ENCODE results near the gene ASB6.
"Not testable (repeated sequence)": the region's sequence is repeated elsewhere in the genome, so short reads cannot be mapped to it uniquely, and the experiment has no call there.

ASB6 gene

DNA sequence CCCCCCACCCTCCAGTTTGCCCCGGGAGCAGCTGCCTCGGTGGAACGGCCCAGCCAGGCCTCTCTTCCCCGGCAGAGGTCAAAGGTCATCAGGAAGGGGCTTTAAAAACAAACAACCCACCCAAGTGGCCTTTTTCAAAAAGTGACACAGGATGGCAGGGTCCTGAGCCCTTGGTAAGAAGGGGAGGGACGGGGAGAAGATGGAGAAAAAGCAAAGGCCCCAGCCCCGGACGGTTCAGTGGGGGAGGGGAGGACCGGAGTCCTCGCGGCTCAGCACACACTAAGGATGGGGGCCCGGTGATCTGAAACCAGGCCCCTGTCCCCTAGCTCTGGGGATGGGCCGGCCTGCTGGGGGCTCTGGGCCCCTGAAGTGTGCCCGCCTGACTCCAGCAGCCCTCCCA is 24.6 kb upstream of the ASB6 start:
- no peak for DNase-seq

DNA sequence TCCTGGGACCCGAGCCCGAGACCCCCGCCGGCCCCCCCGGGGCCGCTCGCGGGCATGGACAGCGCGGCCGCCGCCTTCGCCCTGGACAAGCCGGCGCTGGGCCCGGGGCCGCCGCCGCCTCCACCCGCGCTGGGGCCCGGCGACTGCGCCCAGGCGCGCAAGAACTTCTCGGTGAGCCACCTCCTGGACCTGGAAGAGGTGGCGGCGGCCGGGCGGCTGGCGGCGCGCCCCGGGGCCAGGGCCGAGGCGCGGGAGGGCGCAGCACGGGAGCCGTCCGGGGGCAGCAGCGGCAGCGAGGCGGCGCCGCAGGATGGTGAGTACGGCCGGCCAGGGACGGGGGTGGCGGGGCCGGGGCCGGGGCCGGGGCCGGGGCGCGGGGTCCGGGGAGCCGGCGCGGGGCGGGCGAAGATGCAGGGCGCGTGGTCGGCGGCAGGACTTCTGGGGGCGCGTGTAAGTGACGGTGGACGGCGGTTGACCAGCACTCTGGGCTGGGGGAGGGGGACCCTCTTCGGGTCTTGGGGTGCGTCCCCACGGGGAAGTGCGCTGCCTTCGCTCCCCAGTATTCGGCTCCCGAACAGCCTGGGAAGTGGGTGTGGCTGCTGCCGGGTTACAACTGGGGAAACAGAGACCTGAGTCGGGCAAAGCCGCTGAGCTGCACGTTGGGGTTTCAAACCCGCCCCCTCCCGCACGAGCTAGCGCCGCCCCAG is 24.0 kb upstream of the ASB6 start:
- no peak for DNase-seq

DNA sequence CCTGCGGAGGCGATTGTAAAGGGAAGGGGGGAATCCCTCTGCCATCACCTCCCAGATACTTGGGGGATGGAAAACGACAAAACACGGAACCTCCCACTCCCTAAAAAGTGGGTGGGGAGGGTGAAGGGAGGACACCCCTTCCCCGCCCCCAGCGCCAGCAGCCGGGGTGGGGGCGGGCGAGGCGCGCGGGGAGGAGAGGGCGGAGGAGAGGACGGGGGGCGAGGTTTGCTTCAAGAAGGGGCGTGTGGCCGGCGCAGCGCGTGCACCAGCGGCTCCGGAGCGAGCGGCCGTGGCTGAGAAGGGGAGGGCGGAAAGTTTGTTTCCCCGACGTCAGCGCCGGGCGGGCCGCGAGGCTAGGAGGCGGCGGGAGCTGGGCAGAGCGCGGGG is 23.4 kb upstream of the ASB6 start, which contains the start of gene PRRX2:
Gene PRRX2 (plus strand): TSS at position 259 of the 387 bp plus-strand sequence. CDS start 221 bp downstream, outside the sequence.
- no peak for DNase-seq

DNA sequence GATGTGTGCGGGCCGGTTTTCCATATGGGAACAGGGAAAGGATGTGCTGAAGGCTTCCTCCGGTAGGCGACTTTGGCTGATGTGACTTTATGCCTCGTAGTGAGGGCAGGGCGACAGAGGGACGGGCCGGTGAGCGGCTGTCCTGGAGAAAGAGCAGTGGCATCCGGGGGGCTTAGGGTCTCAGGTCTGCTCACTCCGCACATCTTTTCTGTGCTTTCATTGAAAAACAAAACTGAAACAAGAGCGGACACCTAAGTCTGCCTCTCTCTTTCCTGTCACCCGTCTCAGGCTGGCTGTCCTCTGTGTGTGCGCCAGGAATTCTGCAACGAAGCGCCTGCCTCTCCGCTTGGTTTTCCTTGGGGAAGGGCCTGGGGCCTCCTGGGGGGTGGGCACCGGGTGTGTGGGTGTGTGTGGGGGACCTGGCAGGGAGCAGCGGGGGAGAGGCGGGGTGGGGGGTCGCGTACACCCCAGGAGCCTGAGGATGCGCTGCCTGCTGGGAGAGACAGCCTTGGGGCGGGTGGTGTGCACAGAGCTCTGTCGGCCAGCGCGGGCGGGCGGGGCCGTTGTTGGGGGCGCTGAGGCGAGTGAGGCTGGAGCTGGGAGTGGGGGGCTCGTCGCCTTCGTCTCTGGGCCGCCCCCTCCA is 22.9 kb upstream of the ASB6 start:
- DNase-seq: no peak

DNA sequence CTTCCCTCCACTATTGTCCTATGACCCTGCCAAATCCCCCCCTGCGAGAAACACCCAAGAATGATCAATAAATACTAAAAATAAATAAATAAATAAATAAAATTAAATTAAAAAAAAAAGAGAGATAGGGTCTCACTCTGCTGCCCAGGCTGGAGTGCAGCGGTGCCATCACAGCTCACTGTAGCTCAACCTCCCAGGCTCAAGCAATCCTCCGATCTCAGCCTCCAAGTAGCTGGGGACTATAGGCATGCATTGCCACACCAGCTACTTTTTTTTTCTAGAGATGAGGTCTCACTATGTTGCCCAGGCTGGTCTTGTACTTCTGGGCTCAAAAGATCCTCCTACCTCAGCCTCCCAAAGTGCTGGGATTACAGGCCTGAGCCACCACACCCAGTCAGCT is 20.3 kb upstream of the ASB6 start:
- DNase-seq: not testable (repeated sequence)

DNA sequence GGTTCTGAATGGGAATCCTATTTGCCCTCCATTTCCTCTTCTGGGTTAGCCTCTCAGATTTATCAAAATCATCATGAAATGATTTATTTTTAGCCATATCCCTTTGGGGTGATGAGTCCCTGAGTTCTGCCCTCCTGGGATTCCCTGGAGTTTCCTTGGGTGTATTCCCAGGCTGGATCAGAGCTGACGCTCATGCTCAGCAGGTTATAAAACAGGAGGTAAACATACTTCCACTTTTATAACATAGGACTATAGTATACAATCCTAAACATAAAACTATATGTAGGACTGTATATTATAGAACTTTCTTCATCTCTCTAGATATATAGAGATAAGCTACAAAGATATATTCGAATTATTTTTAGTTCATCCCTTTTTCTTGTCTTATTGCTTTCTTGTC is 19.1 kb upstream of the ASB6 start:
- DNase-seq: no peak

DNA sequence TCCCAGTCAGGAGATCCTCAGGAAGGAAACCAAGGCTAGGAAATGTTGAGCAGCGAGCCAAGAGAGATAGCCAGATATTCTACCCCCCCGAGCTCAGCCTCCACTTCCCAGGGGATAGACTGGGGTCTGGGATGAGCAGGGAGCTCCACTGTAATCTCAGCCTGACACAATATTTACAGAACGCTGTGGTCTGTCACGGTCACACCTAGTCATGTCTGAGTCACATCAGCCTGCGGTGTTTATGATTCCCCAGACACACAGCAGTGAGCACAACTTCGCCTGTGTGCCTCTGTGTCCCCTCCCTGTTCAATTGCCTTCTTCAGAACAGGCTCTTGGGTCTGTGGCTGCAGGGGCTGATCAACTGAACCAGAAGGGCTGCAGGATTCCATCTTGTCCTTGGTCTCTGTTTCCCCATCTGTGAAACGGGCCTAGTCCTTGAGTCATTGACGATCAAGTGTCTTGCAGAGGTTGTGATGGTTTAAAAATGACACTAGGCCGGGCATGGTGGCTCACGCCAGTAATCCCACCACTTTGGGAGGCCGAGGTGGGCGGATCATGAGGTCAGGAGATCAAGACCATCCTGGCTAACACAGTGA is 14.9 kb upstream of the ASB6 start:
- DNase-seq: no peak

DNA sequence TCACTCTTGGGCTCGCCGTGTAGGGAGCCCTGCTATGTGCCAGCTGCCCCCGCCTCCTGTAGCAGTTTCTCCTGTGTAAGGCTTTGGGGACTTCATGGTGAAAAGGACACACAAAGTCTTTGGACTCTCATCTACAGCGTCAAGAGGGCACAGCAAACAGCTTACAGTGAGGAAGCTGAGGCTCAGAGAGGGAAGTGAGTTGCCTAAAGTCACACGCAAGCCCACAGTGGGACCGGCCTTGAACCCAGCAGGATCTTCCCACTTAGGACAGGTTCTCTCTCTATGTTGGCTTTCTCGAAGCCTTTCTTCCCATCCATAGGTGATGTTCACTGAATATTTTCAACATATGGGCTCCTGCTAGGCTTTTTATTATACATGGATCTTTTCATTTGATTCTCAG is 13.7 kb upstream of the ASB6 start:
- no peak for DNase-seq

DNA sequence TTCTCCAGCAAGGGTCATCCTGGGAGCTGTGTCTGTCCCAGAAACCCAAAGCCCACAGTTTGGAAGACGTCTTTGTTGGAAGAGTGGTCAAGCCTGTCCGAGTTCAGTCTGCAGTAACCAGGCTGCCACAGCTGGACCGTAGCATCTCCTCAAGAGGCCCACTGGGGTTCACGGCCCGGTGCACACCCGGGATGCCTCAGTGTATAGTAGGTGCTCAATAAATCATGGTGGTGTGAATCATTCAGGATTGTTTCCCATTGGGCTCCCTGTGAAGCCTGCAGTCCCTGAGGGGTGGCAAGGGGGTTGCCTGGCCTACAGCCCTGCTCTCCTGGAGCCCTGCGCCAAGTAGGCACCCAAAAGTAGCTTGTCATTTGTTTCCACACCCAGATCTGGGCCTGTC is 13.2 kb upstream of the ASB6 start:
- DNase-seq: no peak

DNA sequence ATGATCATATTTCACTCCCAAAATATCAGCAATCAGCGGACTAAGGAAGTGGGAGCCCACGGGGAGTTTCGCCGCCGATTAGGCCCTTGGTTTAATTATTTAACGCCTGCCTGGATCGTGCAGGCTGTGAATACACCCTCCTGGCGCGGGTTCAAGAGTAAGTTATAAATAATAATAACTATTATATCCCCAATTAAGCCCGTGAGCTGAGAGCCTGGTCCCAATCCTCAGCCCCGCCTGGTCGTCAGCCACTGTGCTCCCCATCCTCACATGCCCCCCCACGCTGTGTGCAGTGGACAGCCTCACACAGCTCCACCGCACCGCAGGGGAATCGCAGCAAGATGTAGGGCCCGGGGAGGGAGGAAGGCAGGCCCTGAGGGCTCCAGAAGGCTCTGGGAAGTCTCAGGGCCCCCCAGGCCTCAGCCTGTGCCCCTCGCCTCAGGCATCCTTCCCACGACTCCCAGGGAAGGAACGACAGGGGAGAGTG is 12.6 kb upstream of the ASB6 start:
- DNase-seq: no peak

DNA sequence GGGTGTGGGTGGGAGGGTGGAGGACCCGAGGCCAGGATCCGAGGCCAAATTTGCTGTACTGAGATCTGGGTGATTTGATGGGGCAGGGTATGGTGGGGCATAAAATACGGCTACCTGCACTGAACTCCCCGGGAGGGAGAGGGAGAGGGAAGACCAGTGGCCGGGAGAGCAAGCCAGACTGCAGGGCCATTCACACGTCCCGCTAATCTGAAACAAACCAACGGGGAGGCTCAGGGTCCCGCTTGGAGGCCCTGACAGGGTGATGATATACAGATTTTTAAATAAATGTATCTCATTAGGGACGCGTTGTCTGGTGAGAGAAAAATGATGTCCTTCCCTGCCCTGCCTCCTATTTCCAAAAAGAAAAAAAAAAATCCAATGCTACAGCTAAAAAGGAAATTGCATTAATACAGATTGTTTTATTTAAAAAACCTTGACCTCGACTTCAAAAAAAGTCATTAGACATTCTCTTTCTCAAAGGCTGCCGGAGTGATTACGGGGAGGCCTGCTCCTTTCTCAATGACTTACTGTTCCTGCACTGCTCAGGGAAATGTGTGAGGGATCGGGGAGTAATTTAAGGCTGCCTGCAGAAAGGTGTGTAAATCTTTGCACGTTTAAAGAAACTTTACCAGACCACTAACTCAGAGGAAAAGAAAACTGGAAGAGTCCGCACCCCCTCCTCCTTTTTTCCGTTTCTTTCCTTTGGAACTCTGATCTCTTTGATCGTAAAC is 12.0 kb upstream of the ASB6 start:
- no peak for DNase-seq

DNA sequence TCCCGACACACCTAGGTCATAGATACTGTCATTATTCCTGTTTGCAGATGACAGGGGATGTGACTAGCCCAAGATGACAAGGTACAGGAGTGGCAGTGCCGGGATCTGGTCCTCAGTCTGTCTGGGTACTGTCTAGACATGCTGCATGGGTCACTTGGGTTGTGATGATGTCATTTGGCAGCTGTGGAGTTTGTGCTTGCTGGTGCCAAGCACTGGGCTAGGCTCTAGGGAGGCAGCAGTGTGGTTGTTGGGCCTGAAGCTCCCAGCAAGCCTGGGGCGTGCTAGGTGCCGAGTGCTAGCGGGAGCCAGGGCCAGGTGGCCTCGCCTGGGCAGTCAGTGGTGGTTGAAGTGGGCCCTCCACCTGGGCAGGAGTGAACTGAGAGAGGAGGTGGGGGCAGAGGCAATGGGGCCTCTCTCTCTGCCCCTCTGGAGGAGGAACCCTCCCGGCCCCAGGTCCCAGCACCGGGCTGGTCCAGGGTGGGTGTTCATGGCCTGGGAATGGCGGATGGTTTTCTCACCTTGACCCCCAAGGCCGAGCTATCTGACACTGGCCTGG is 8.8 kb upstream of the ASB6 start:
- no peak for DNase-seq

DNA sequence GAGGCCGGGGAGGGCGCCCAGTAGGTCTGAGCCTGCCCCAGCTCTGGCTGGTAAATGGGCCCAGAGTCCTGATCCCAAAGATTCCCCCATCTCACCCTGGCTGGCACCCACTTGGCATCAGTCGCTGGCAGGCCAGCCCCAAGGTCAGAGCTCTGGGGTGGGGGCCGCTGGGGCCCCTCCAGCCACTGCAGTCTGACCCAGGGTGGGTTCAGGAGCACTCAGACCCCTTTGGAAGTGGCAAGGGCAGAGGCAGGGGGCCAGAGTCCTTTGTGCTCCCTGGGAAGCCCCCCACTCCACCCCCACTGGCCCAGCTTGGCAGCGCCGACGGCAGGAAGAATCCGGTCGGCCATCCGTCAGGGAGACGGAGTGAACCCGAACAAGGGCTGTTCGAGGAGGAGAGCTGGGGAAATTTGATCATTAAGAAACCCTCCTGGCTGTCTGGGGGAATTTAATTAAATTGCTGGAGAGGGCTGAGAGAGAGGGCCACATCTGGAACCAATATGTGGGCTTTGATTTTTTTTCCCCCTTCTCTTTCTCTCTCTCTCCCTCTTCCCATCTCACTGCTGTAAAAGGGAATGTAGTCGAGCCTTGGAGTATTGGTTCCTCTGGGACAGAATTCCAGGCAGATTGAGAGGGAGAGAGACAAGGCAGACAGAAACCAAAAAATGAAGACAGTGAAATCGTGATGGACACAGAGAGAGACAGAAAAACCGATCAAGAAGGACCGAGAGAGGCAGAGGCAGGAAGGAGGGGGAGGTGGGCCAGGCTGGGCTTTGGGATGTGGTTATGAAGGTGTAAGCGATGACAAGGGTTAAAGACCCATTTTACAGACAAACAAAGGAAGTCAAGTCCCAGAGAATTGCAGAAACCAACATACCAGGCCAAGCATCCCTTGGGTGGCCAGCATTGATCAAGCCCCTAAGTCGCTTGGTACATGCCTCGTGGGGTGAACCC is 8.1 kb upstream of the ASB6 start:
- no peak for DNase-seq

DNA sequence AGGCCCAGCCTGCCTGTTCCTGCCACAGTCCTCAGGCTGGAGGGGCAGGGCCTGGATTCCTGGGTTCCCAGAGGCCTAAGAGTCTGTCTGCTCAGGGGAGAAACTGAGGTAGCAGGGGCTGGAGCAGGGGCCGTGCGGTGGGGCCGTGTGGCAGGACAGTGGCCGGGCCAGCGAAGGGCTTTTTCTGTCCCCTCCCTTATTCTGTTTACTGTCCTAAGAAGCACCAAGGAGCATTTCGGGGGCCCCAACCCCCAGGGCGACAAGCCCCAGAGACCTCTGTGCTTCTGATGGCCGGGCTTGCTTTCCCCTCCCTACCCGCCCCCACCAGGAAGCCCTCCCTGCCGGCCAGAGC is 6.8 kb upstream of the ASB6 start:
- DNase-seq: no peak

DNA sequence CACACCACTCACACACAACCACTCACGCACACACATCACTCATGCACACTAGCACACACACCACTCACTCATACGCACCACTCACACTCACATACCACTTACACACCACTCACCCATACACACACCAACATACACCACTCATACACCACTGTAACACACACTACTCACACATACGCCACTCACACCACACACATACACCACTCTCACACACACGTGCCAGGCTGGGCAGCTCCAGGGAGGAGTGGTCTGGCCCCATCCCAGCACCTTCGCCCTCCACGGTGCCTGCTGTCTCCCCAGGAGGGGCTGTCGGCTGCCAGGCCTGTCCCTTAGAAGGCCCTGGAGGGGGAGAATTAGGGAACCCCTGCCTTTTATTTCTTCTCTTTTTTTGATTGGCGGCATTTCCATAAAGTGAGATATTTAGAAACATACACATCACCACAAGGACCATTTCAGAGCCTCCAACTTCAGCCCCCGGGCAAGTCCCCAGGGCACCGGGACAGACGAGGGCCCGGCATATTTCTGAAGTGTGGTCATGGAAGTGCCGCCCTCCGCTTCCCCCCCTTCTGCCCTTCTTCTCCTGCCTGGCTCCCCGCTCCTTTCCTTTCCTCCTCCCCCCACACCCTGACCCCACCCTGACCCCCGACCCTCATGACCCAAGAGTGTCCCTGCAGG is 6.3 kb upstream of the ASB6 start:
- DNase-seq: no peak

DNA sequence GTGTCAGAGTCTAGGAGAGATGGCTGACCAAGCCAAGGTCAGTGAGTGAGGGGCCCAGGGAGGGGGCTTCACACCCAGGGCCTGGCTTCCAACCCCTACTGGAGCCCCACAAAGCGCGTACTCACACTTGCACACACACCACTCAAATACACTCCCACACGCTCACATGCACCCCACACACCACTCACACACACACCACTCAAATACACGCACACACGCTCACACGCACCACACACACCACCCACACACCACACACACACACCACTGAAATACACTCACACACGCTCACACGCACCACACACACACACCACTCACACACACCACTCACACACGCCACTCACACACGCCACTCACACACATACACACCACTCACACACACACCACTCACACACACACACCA is 5.7 kb upstream of the ASB6 start:
- DNase-seq: no peak

DNA sequence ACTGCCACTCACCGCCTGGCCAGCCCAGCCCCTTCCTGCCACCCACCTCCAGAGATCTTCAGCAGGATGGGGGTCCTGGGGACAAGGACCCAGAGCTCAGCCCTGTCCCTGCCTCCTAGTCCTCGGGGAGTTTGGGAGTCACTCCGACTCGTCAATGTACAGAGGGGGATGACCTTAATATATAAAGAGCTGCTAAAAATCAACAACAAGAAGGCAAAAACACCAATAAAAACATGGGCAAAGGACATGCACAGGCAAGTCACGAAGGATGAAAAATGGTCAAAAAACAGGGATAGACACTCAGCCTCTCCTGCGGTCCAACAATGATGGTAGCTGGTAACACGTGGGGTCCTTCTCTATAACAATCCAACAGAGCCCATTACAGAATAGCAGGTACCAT is 4.7 kb upstream of the ASB6 start:
- no peak for DNase-seq

DNA sequence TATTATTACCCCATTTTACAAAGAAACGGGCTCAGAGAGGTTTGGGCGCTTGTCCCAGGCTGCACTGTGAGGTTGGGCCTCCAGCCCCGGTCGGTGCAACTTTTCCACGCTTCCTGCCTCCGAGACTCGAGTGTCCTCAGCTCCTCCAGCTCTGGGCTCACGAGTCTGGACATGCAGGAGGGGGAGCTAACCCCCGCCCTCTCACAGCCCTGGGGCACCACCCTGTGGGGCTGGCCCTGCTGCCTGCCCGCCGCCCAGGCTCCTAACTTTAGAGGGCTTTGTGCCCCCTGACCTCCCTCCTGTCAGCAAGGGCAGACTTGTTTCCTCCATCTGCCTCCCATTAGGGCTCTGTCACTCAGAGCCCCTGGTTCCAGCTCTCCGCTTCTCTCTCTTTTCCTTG is 4.3 kb upstream of the ASB6 start:
- DNase-seq: no peak

DNA sequence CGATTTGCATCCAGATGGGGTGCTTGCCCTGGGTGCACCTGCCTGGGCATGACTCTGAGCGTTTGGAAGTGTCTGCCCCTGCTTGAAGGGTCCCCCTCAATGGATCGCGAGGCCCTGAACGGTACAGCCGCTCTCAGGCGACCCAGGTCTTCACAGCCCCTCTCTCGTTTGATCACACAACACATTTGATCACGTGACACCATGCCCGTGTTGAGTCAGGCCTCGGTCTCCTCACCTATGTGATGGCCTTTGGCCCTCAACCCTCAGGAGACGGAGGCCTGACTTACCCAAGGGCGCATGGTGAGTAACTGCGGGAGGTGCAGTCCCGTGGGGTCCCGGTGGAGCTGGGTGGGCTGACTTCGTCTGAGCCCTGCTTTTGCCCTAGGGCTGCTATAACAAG is 3.0 kb upstream of the ASB6 start:
- DNase-seq: no peak

DNA sequence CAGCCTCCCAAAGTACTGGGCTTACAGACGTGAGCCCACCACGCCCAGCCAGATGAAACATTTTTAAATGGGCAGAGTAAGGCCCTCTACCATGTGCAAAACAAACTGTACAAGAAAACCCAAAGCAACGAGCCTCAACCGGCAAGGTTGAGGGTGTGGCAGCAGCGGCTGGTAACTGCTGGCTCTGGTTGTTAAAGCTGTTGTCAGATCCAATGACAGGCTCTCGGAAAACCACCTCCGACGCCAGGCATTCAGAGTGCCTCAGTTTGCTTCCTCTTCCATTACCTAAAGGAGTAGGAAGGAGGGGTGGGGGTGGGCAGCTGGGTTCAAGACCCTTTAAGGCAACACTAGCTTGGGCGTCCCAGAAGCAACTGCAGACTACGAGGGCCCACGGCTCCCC is 2.4 kb upstream of the ASB6 start:
- no peak for DNase-seq

DNA sequence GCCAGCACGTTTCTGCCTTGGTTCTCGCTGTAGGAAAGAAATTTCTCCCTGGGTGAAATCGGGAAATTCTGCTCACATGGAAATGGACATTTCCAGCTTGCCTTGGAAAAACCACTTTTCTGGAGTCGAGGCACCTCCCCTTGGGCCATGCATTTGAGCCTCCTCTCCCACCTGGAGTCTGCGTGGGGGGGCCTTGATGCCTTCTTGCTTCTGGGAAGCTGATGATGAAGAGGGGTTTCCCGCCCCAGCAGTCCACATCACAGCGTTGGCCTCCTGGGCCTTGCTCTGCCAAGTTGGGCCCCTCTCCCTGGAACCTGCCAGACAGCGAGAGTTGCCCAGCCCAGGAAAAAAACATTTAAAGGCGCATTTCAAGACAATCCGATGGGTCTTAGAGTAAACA is 1.8 kb upstream of the ASB6 start:
- DNase-seq: no peak
